Measurements from ENCODE around the gene GJB2.

DNA sequence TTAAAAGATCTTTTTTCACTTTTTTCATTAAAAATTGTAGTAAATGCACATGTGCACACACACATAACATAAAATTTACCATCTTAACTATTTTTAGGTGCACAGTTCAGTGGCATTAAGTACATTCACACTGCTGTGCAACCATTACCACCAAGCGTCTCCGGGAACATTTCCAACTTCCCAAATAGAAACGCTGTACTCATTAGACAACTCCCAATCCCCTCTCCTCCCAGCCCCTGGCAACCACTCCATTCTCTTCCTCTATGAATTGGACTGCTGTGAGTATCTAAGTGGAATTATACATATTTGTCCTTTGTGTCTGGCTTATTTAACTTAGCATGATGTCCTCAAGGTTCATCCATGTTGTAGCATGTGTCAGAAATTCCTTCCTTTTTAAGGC, 11.6 kb downstream of the GJB2 start:
- TF ChIP-seq, protein P1, sequence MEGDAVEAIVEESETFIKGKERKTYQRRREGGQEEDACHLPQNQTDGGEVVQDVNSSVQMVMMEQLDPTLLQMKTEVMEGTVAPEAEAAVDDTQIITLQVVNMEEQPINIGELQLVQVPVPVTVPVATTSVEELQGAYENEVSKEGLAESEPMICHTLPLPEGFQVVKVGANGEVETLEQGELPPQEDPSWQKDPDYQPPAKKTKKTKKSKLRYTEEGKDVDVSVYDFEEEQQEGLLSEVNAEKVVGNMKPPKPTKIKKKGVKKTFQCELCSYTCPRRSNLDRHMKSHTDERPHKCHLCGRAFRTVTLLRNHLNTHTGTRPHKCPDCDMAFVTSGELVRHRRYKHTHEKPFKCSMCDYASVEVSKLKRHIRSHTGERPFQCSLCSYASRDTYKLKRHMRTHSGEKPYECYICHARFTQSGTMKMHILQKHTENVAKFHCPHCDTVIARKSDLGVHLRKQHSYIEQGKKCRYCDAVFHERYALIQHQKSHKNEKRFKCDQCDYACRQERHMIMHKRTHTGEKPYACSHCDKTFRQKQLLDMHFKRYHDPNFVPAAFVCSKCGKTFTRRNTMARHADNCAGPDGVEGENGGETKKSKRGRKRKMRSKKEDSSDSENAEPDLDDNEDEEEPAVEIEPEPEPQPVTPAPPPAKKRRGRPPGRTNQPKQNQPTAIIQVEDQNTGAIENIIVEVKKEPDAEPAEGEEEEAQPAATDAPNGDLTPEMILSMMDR (conservative IDR thresholded peaks at IDR 0.05; ENCODE audit: low read length) = no peak
- TF ChIP-seq EZH2phosphoT487 (IDR thresholded peaks at IDR 0.05; ENCODE audit: borderline replicate concordance) = no peak

All from Loucy (cell line).